AG09309 (cell line): ENCODE results near the gene GRIN3B.
"Not testable (repeated sequence)": the region's sequence is repeated elsewhere in the genome, so short reads cannot be mapped to it uniquely, and the experiment has no call there.

Experiments used
- DNase-seq: peaks from one replicate; pipeline ENCODE4 v3.0.0-alpha.2; 2010; ENCODE audit warnings: low read depth
- H3K4me3 ChIP-seq: 2 replicates; pipeline ENCODE4 v1.5.1; 2011; ENCODE audit warnings: mild to moderate bottlenecking, low read depth, low read length, moderate library complexity; ENCODE audit not compliant: control insufficient read depth
- TF ChIP-seq, protein P1 (sequence below): IDR thresholded peaks from 2 replicates; pipeline ENCODE4 v1.5.1; 2011; ENCODE audit warnings: mild to moderate bottlenecking, low read depth, low read length, inconsistent platforms; ENCODE audit not compliant: insufficient read depth, control insufficient read depth; ENCODE audit errors: missing control alignments

GRIN3B gene

DNA sequence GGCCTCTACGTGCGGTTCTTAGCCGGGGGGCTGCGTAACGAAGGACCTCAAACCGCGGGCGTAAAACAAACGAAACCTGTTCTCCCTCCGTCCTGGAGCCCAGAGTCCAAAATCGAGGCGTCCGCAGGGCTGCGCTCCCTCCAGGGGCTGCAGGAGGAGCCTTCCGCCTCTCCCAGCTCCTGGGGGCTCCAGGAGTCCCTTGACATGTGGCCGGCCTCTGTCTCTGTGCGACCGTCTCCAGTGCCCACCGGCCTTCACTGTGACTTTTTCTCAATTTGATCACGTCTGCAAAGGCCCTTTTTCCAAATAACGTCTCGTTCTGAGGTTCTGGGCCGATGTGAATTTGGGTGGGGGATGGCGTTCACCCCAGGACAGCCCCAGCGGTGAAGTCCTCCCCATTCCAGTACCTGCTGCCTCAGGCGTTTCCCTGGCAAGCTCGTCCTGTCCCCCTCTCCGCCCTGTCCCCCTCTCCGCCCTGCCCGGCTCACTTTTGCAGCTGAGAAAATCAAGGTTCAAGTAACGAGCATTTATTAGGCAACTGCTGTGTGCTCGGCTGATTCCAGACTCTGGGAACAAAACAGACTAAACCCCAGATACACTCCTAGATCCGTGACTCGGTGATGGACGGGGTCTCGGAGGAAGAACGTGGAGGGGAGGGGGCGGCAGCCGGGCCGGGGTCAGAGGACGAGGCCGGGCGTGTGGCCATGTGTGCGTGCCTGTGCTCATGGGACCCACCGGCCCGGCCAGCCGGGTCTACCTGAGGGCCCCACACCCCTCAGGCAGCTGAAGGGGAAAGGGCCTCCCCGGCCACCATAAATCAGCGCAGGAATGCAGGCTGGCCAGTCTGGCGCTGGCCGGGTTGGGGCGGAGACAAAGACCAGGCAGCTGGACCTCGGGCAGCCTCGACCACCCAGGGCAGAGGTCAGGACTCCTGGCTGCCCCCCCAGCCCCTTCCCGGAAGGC lies 44.1 kb upstream of the GRIN3B start:
- TF ChIP-seq, protein P1, sequence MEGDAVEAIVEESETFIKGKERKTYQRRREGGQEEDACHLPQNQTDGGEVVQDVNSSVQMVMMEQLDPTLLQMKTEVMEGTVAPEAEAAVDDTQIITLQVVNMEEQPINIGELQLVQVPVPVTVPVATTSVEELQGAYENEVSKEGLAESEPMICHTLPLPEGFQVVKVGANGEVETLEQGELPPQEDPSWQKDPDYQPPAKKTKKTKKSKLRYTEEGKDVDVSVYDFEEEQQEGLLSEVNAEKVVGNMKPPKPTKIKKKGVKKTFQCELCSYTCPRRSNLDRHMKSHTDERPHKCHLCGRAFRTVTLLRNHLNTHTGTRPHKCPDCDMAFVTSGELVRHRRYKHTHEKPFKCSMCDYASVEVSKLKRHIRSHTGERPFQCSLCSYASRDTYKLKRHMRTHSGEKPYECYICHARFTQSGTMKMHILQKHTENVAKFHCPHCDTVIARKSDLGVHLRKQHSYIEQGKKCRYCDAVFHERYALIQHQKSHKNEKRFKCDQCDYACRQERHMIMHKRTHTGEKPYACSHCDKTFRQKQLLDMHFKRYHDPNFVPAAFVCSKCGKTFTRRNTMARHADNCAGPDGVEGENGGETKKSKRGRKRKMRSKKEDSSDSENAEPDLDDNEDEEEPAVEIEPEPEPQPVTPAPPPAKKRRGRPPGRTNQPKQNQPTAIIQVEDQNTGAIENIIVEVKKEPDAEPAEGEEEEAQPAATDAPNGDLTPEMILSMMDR, result no peak
- no peak for DNase-seq
- H3K4me3 ChIP-seq, result no peak overlapping the region

DNA sequence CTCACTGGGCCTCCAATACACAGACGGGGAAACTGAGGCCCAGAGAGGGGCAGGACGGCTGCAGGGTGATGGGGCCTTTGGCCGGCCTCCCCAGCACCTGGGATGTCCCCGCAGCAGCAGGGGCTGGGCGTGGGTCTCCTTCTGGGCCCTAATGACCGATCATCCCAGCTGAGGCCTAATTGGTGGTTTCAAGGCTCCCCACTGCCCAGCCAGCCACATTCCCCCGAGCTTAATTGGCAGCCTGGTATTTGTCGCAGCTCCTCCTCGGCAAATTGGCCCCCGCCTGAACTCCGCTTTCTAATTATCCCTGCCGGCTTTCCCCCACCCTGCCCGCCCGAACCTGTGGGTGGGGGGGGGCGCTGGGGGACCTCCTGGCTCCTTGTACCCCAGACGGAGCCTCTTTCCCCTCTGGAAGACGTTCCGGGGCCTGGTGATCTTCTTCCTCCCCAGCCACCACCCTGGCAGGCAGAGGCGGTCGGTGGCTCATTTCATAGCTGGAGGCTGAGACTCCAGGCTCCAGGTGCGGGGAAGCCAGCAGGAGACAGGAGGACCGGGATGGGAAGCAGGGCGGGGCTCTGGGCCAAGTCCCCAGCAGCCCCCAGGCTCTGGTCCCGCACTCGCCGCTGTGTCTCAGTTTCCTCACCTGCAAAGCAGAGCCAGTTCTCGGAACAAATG lies 43.3 kb upstream of the GRIN3B start:
- DNase-seq, result no peak
- TF ChIP-seq, protein P1, result no peak
- no peak overlapping the region for H3K4me3 ChIP-seq

DNA sequence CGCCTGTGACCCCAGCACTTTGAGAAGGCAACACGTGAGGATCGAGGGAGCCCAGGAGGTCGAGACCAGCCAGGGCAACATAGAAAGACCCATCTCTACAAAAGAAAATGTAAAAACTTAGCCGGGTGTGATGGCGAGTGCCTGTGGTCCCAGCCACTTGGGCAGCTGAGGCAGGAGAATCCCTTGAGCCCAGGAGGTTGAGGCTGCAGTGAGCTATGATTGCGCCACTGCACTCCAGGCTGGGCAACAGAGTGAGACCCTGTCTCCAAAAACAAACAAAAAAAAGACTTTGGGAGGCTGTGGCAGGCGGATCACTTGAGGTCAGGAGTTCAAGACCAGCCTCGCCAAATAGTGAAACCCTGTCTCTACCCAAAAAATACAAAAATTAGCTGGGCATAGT lies 42.6 kb upstream of the GRIN3B start:
- DNase-seq, H3K4me3 ChIP-seq: not testable (repeated sequence)

DNA sequence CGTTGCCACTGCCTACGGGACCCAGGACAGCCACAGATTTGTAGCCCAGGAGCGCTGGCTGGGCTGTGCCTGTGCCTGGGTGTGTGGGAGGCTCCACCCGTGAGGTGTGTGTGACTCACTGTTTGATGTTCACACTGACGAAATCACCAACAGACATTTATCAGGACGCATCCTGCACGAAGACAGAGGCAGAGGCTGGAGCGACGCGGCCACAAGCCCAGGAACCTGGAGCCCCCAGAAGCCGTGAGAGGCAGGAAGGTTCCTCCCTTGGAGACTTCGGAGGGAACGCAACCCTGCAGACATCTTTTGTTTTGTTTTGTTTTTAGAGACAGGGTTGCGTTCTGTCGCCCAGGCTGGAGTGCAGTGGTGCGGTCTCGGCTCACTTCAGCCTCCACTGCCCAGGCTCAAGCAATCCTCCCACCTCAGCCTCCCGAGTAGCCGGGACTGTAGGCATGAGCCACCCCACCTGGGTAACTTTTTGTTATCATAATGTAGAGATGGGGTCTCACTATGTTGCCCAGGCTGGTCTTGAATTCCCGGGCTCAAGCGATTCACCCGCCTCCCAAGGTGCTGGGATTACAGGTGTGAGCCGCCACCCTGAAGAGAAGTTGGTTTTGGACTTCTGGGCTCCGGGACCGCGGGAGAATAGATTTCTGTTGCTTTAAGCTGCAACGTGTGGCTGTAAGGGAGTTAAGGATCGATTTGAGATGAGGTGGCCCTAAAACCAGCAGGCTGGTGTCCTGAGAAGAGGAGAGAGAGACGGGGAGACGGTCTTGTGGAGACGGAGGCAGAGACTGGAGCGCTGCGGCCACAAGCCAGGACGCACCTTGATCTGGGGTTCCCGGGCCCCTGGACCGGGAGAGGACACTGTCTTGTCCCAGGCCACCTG lies 41.0 kb upstream of the GRIN3B start:
- no peak overlapping the region for H3K4me3 ChIP-seq
- TF ChIP-seq, protein P1, result no peak
- DNase-seq, result no peak

DNA sequence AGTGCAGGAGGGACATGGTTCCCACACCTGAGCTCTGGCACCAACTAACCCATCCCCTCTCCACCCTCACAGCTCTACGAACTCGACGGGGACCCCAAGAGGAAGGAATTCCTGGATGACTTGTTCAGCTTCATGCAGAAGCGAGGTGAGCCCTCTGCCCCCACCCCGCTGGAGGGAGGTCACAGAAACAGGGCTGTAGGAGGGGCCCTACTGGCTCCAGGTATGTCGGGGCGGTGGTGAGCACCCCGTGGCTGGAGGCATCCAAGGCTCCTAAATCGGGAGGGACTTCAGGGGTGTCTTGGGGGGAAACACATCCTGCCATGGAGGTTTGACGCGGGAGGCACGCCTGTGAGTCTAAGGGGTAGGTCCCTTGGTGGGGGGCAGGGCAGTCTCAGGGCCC lies 40.2 kb upstream of the GRIN3B start:
- DNase-seq, result no peak
- no peak overlapping the region for H3K4me3 ChIP-seq
- TF ChIP-seq, protein P1, result no peak

DNA sequence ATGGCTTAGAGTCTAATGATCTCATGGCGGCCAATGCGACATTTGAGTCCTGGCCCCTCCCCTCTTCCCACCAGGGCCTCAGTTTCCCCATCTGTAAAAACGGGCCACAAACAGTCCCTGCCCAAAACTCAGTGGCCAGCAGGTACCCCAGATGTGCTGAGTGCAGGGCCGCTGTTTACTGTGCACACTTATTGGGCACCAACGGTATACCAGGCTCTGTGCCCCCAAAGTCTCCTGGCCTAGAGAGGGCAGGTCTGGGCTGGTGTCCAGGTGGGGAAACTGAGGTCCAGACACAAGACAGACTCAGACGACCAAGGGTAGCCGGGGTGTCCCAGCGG lies 39.6 kb upstream of the GRIN3B start:
- TF ChIP-seq, protein P1, result no peak
- no peak overlapping the region for H3K4me3 ChIP-seq
- no peak for DNase-seq
